ENCODE data around the gene LRMDA.

The LRMDA gene

GRCh38 chr10:75938380-75939122 lies 507.1 kb downstream of the LRMDA start:
- TF ChIP-seq, protein P1, sequence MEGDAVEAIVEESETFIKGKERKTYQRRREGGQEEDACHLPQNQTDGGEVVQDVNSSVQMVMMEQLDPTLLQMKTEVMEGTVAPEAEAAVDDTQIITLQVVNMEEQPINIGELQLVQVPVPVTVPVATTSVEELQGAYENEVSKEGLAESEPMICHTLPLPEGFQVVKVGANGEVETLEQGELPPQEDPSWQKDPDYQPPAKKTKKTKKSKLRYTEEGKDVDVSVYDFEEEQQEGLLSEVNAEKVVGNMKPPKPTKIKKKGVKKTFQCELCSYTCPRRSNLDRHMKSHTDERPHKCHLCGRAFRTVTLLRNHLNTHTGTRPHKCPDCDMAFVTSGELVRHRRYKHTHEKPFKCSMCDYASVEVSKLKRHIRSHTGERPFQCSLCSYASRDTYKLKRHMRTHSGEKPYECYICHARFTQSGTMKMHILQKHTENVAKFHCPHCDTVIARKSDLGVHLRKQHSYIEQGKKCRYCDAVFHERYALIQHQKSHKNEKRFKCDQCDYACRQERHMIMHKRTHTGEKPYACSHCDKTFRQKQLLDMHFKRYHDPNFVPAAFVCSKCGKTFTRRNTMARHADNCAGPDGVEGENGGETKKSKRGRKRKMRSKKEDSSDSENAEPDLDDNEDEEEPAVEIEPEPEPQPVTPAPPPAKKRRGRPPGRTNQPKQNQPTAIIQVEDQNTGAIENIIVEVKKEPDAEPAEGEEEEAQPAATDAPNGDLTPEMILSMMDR (IDR thresholded peaks at IDR 0.05; ENCODE audit: borderline replicate concordance, insufficient read depth, low read depth, low read length), result no peak
- no peak overlapping the region for H3K4me3 ChIP-seq (ENCODE audit: low read depth, low read length)

DNA sequence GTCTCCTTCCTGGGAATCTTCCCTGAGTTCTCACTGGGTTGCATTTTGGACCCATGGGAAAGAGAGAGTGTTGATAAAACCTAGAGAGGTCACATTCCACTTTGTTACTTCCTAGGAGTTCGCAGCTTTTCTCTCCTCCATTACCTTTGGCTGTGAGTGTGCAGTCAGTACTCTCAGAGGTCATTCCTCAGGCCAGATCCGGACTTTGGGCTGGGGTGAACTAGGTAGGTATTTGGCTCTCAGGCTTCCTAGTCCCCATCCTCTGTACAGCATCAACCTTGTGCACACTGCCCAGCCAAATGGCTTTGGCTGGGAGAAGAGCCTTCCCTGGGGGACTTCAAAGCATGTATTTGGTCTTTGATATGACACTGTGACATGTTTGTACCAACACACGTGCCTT lies 508.1 kb downstream of the LRMDA start:
- no peak overlapping the region for H3K4me3 ChIP-seq (ENCODE audit: low read depth, low read length)
- TF ChIP-seq, protein P1 (IDR thresholded peaks at IDR 0.05; ENCODE audit: borderline replicate concordance, insufficient read depth, low read depth, low read length), result no peak

GRCh38 chr10:75940742-75941141 lies 509.3 kb downstream of the LRMDA start:
- TF ChIP-seq, protein P1 (IDR thresholded peaks at IDR 0.05; ENCODE audit: borderline replicate concordance, insufficient read depth, low read depth, low read length), result no peak
- H3K4me3 ChIP-seq (ENCODE audit: low read depth, low read length), result no peak overlapping the region

GRCh38 chr10:75941223-75941801 lies 509.9 kb downstream of the LRMDA start:
- H3K4me3 ChIP-seq (ENCODE audit: low read depth, low read length), result no peak overlapping the region
- TF ChIP-seq, protein P1 (IDR thresholded peaks at IDR 0.05; ENCODE audit: borderline replicate concordance, insufficient read depth, low read depth, low read length), result no peak

DNA sequence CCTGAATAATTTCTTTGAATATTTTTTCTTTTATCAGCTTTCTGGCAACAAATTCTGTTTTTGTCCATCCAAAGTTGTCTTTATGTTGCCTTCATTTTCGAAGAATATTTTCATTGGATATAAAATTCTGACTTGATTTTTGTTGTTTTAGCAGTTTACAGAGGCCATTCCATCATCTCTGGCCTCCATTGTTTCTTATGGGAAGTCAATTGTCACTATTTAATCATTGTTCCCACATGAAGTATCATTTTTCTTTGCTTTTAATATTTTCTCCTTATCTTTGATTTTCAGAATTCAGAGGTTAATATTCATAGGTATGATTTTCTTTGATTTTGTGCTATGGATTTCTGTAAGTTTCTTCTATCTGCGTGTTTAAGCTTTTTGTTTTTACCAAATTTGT lies 512.6 kb downstream of the LRMDA start:
- TF ChIP-seq, protein P1 (IDR thresholded peaks at IDR 0.05; ENCODE audit: borderline replicate concordance, insufficient read depth, low read depth, low read length), result no peak
- H3K4me3 ChIP-seq (ENCODE audit: low read depth, low read length), result no peak overlapping the region

GRCh38 chr10:75948583-75948982 lies 517.2 kb downstream of the LRMDA start:
- TF ChIP-seq, protein P1 (IDR thresholded peaks at IDR 0.05; ENCODE audit: borderline replicate concordance, insufficient read depth, low read depth, low read length), result no peak
- no peak overlapping the region for H3K4me3 ChIP-seq (ENCODE audit: low read depth, low read length)

GRCh38 chr10:75950307-75950706 lies 518.9 kb downstream of the LRMDA start:
- no peak overlapping the region for H3K4me3 ChIP-seq (ENCODE audit: low read depth, low read length)
- TF ChIP-seq, protein P1 (IDR thresholded peaks at IDR 0.05; ENCODE audit: borderline replicate concordance, insufficient read depth, low read depth, low read length), result no peak
